IPS DF 4.7 (cell line): Measurements from ENCODE around the gene NCR1.
"Not testable (repeated sequence)": the region's sequence is repeated elsewhere in the genome, so short reads cannot be mapped to it uniquely, and the experiment has no call there.

ENCODE experiments used
- DNase-seq: peaks from one replicate; pipeline ENCODE4 v3.0.0-alpha.2; 2013; ENCODE audit warnings: low spot score; ENCODE audit errors: extremely low read depth

The NCR1 gene

GRCh38 chr19:54906819-54907218, 871 bp downstream of the NCR1 start:
- no peak for DNase-seq

GRCh38 chr19:54907899-54908298, 2.0 kb downstream of the NCR1 start:
- not testable (repeated sequence) for DNase-seq

DNA sequence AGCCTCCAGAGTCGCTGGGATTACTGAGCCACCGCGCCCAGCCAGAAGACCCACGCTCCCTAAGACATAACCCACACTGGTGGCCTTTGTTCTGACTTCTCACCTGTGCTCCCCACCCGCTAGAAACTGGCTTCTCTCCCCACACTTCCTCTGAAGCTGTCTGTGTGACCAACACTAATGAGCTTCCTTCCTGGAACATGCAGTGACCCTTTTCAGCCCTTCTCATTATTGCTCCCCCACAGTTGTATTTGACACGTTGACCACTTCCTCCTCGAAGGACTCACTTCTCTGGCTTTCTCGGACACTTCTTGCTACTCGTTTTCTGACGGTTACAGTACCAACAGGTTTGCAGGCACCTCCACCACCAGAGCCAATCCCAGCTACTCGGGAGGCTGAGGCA, 10.9 kb downstream of the NCR1 start:
- no peak for DNase-seq

DNA sequence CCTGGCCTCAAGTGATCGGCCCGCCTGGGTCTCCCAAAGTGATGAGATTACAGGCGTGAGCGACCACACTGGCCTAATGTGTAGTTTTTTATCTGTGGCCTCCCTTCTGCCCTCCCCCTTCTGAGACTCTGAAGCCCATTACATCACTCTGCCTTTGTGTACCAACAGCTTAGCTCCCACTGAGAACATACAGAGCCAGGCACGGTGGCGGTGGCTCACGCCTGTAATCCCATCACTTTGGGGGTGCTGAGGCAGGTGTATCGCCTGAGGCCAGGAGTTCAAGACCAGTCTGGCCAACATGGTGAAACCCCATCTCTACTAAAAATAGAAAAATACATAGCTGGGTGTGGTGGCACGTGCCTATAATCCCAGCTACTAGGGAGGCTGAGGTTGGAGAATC, 12.6 kb downstream of the NCR1 start:
- no peak for DNase-seq

DNA sequence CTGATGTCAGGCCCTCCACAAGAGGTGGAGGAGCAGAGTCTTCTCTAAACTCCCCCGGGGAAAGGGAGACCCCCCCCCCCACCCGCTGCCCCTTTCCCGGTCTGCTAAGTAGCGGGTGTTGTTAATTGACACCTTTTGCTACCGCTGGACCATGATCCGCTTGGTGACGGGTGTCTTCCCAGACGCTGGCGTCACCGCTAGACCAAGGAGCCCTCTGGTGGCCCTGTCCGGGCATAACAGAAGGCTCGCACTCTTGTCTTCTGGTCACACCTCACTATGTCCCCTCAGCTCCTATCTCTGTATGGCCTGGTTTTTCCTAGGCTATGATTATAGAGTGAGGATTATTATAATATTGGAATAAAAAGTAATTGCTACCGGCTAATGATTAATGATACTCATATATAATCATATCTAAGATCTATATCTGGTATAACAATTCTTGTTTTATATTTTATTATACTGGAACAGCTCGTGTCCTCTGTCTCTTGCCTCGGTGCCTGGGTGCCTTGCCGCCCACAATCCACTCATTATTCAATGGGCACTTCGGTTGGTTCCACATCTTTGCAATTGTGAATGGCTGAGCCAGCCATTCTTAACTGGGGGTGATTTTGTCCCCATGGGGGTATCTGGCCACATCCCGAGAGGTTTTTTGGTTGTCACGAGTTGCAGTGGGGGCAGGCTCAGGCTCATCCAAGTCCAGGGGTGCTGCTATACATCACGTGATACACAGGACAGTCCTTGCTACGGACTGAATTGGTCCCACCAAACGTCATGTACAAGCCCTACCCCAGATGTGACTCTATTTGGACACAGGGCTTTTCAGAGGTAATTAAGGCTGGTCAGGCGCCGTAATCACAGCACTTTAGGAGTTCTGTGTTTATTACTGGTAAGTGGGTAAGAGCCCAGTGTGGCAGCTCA, 14.0 kb downstream of the NCR1 start:
- not testable (repeated sequence) for DNase-seq

DNA sequence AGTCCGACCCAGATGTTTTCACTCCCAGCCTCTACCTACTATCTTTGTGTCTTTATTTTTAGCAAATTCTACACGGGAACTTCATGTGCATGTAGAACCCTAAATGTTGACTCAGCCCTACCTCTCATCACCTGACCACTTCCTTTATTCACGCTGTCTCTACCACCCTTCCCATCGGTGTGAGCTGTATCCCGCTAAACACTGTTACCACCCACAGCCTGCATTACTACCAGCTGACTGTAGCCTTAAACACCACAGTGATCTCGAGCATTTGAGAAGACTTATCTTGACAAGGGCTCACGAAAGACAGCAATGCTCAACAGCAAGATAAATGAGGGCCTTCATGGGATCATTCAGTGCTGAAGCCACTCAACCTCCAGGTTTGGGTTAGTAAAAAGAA, 15.1 kb downstream of the NCR1 start:
- DNase-seq = no peak

- no peak for DNase-seq
Observed at GRCh38 chr19:54923276-54923675, 17.3 kb downstream of the NCR1 start.

GRCh38 chr19:54928299-54928698, 22.4 kb downstream of the NCR1 start:
- no peak for DNase-seq

- DNase-seq = no peak
Observed at GRCh38 chr19:54937926-54938325, 32.0 kb downstream of the NCR1 start.

- no peak for DNase-seq
Observed at GRCh38 chr19:54938906-54939305, 33.0 kb downstream of the NCR1 start.

- not testable (repeated sequence) for DNase-seq
Observed at GRCh38 chr19:54939538-54939937, 33.6 kb downstream of the NCR1 start.

- DNase-seq = not testable (repeated sequence)
Observed at GRCh38 chr19:54943772-54944361, 37.9 kb downstream of the NCR1 start.

DNA sequence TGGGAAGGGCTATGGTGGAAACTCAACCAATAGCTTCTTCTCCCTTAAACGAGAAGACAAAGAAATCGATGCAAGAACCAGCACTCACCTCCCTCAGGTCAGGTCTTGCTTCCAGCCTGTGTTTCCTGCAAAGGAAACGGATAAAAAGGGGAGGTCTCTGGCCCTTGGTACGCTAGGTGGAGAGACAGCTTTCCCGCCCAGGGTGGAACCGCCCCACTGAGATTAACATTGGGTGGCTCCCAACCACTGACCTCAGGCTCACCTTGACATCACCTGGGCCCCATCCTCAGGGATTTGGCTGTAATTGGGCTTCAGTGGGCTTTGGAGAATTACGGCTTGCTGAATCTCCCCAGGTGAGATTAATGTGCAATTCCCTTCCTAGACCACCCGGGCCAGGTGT, 41.4 kb downstream of the NCR1 start, which contains the start of gene NLRP7:
TSS of gene NLRP7 (minus strand) at position 150 of the 400 bp plus-strand sequence.
- DNase-seq = no peak

- no peak for DNase-seq
Observed at GRCh38 chr19:54949412-54949811, 43.5 kb downstream of the NCR1 start.

- DNase-seq = not testable (repeated sequence)
Observed at GRCh38 chr19:54950580-54950979, 44.6 kb downstream of the NCR1 start.

GRCh38 chr19:54952591-54953344, 46.8 kb downstream of the NCR1 start:
- DNase-seq = no peak

GRCh38 chr19:54953345-54953713, 47.4 kb downstream of the NCR1 start:
- not testable (repeated sequence) for DNase-seq

DNA sequence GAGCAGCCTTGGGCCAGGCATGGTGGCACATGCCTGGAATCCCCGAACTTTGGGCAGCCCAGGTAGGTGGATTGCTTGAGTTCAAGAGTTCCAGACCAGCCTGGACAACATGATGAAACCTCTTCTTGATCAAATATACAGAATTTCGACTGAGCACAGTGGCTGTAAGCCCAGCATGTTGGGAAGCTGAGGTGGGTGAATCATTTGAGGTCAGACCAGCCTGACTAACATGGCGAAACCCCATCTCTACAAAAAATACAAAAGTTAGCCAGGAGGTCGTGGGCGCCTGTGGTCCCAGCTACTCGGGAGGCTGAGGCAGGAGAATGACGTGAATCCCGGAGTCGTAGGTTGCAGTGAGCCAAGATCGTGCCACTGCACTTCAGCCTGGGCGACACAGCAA, 49.4 kb downstream of the NCR1 start:
- DNase-seq = no peak

- no peak for DNase-seq
Observed at GRCh38 chr19:54959840-54960239, 53.9 kb downstream of the NCR1 start.
